ENCODE measurements around the gene UBN2. TPM values are rescaled to one million over a fixed set of nuclear protein-coding genes. Genes with fewer than 3 reads are reported as not detected.

The UBN2 gene
- total RNA-seq, 4 donors from 2014 or later = 18.0 to 46.2 (median 22.6) TPM

DNA sequence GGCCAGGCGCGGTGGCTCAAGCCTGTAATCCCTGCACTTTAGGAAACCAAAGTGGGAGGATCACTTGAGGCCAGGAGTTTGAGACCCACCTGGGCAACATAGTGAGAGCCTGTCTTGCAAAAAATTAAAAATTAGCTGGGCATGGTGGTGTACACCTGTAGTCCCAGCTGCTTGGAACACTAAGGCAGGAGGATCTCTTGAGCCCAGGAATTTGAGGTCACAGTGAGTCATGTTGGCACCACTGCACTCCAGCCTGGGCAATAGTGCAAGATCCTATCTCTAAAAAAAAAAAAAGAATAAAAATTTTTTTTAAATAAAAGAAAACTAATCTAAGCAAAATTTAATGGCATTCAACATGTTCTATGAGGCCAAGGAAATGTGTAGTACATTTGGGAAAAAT is 44.9 kb upstream of the UBN2 start:
- Histone ChIP-seq H3K9me3 (no peaks in the 10 kb centered on the region), H3K27me3 (no peaks in the 10 kb centered on the region), H3K27ac (no peak overlapping the region), H3K36me3 (no peaks in the 10 kb centered on the region), H3K4me1 (no peaks in the 10 kb centered on the region), H3K4me3 (no peak overlapping the region)
- no peak for DNase-seq
- no peak for TF ChIP-seq POLR2A (IDR thresholded peaks at IDR 0.05)
- TF ChIP-seq, protein P1, sequence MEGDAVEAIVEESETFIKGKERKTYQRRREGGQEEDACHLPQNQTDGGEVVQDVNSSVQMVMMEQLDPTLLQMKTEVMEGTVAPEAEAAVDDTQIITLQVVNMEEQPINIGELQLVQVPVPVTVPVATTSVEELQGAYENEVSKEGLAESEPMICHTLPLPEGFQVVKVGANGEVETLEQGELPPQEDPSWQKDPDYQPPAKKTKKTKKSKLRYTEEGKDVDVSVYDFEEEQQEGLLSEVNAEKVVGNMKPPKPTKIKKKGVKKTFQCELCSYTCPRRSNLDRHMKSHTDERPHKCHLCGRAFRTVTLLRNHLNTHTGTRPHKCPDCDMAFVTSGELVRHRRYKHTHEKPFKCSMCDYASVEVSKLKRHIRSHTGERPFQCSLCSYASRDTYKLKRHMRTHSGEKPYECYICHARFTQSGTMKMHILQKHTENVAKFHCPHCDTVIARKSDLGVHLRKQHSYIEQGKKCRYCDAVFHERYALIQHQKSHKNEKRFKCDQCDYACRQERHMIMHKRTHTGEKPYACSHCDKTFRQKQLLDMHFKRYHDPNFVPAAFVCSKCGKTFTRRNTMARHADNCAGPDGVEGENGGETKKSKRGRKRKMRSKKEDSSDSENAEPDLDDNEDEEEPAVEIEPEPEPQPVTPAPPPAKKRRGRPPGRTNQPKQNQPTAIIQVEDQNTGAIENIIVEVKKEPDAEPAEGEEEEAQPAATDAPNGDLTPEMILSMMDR (IDR thresholded peaks at IDR 0.05) = no peak

DNA sequence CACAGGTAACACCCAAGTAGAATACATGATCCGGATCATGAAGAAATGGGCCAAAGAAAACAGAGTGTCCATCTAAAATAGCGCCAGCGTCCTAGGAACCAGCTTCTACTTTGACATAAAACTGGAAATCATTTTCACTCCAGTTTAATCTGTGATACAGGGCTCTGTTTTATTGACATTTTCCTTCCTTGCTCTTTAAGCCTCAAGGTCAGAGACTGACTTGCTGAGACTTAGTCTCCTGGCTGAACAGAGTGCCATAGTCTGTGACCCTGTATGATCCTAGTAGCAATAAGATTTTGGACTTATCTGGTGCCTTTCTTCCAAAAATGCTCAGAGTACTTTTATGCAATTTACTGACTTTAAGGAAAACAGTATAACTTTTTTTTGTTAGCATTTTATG is 41.7 kb upstream of the UBN2 start:
- DNase-seq = no peak
- no peaks in the 10 kb centered on the region for H3K27me3 ChIP-seq

DNA sequence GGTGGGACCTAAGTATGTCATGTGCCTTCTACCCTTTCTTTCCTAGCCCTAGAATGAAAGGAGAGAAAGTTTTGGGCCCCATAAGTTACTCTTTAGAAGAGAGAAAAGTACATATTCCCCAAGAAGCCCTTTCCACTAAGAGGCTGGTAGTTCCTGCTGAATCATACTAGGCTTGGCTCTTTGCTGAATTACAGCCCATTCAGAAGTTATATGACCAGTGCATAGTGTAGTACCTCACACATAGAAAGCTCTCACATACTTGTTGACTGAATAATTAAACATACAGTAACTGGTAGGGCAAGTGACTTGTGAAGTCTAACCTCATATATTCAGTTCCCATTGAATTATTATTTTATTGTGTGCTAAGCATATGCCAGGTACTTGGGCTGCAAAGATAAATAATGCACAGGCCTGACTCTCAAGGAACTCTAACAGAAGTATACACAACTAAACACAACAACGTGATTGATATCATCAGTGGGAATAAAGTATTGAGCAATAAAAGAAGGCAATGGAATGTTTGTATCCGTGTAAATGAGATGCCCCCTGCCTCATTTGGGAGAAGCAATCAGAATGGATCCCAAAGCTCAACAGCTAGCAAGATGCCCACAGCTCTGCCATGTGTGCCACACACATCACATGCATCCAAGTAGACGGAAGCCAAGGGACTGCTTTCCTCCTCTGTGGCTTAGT is 38.9 kb upstream of the UBN2 start:
- Histone ChIP-seq H3K4me3 (no peak overlapping the region), H3K27me3 (no peaks in the 10 kb centered on the region), H3K4me1 (no peaks in the 10 kb centered on the region), H3K9me3 (no peaks in the 10 kb centered on the region), H3K27ac (no peak overlapping the region), H3K36me3 (no peaks in the 10 kb centered on the region)
- TF ChIP-seq, protein P1 (IDR thresholded peaks at IDR 0.05) = no peak
- TF ChIP-seq POLR2A (IDR thresholded peaks at IDR 0.05) = no peak
- DNase-seq = no peak

More for the DNA sequence above, 41.7 kb upstream of the UBN2 start:
- Histone ChIP-seq H3K4me1 (no peaks in the 10 kb centered on the region), H3K36me3 (no peaks in the 10 kb centered on the region), H3K4me3 (no peak overlapping the region), H3K27ac (no peak overlapping the region), H3K9me3 (no peaks in the 10 kb centered on the region)
- no peak for TF ChIP-seq POLR2A (IDR thresholded peaks at IDR 0.05)
- TF ChIP-seq, protein P1 (IDR thresholded peaks at IDR 0.05) = no peak

- no peak for DNase-seq
- Histone ChIP-seq H3K4me1 (no peaks in the 10 kb centered on the region), H3K27ac (no peak overlapping the region), H3K9me3 (peaks cover 0 to 3% (median 0%) of the 10 kb centered on the region in 4 donors), H3K27me3 (no peaks in the 10 kb centered on the region), H3K36me3 (no peaks in the 10 kb centered on the region), H3K4me3 (no peak overlapping the region)
- TF ChIP-seq POLR2A (IDR thresholded peaks at IDR 0.05) = no peak
- TF ChIP-seq, protein P1 (IDR thresholded peaks at IDR 0.05) = no peak
Observed at GRCh38 chr7:139200382-139200781, 30.7 kb upstream of the UBN2 start.

- Histone ChIP-seq H3K4me1 (no peaks in the 10 kb centered on the region), H3K9me3 (peaks cover 0 to 12% (median 0%) of the 10 kb centered on the region in 4 donors), H3K27ac (no peak overlapping the region), H3K36me3 (no peaks in the 10 kb centered on the region), H3K27me3 (no peaks in the 10 kb centered on the region), H3K4me3 (no peak overlapping the region)
- no peak for DNase-seq
- no peak for TF ChIP-seq POLR2A (IDR thresholded peaks at IDR 0.05)
- TF ChIP-seq, protein P1 (IDR thresholded peaks at IDR 0.05) = no peak
Observed at GRCh38 chr7:139203992-139204391, 27.0 kb upstream of the UBN2 start.

All from Peyer's patch (tissue), 4 donors.